CD1c-positive myeloid dendritic cell (primary cell): ENCODE data around the gene GPR101.
"Not testable (repeated sequence)": the region's sequence is repeated elsewhere in the genome, so short reads cannot be mapped to it uniquely, and the experiment has no call there.

ENCODE experiments used
- DNase-seq: peaks from one replicate; pipeline ENCODE4 v3.0.0-alpha.2; 2016; ENCODE audit errors: extremely low spot score

GPR101 gene

DNA sequence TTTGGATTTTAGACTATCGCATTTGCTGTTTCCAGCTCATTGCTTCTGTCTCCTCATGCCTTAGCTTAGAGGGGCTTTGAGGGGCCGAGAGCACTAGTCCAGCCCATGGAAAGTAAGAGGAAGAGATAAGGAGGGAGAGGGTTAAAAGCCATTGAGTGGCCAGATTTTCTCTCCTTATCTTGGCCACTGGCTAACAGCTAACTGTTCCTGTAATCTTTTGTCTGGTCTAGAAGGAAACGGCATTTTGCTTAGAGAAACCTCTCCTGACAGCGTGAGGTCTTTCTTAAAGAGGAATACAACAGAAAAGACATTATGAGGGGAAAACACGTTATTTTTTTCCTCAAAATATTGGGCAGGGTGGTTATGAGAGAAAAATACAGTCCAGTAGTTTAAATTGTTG lies 7.9 kb downstream of the GPR101 start:
- no peak for DNase-seq

DNA sequence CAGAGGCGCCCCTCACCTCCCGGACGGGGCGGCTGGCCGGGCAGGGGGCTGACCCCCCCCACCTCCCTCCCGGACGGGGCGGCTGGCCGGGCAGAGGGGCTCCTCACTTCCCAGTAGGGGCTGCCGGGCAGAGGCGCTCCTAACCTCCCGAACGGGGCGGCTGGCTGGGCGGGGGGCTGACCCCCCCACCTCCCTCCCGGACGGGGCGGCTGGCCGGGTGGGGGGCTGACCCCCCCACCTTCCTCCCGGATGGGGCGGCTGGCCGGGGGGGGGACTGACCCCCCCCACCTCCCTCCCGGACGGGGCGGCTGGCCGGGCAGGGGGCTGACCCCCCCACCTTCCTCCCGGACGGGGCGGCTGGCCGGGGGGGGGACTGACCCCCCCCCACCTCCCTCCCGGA lies 33.6 kb downstream of the GPR101 start:
- DNase-seq: not testable (repeated sequence)

DNA sequence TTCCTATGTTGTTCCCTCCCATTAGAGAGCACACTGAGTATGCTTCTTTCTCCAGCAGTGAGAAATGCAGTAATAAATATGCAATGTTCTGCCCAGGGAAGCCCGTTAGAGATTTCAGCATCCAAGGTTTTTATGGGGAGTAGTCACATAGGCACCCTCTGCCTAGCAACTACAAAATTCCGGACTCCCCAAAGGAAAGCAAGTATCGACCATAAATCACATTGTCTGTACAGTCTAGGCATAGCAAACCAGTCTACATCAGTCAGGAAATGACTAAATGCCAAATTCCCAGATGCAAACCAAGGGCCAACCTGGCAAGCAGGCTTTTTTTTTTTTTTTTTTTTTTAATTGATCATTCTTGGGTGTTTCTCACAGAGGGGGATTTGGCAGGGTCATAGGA lies 34.8 kb downstream of the GPR101 start:
- no peak for DNase-seq
